K562 (cell line): Measurements from ENCODE around the gene MYO1A. TPM values are rescaled to one million over a fixed set of nuclear protein-coding genes. Genes with fewer than 3 reads are reported as not detected.

Source experiments
- AFF1 ChIP-seq, 2 experiments: fragments of 450-650 bp; IDR thresholded peaks; 2 replicates each; pipeline ENCODE4 v1.6.1; 2018; ENCODE audit warnings: mild to moderate bottlenecking in 2 of 2, low read depth in 1 of 2; ENCODE audit not compliant: partially characterized antibody in 2 of 2
- ATF3 ChIP-seq, 2 experiments: fragments of 450-650 bp in 1 of 2; sonication (generic) in 1 of 2; formaldehyde crosslinking in 1 of 2; IDR thresholded peaks in 1 of 2; conservative IDR thresholded peaks in 1 of 2; 2 replicates each; pipeline versions ENCODE4 v1.6.1 to v1.8.1; 2016 to 2023; ENCODE audit warnings: mild to moderate bottlenecking in 2 of 2, moderate library complexity in 2 of 2, inconsistent platforms in 1 of 2, missing genetic modification reagents in 1 of 2
- CBFA2T3 ChIP-seq: fragments of 450-650 bp; IDR thresholded peaks from 2 replicates; pipeline ENCODE4 v1.6.1; 2017
- DACH1 ChIP-seq: fragments of 450-650 bp; IDR thresholded peaks from 2 replicates; pipeline ENCODE4 v1.6.1; 2018; ENCODE audit not compliant: partially characterized antibody
- HDGF ChIP-seq: fragments of 450-650 bp; IDR thresholded peaks from 2 replicates; pipeline ENCODE4 v1.6.1; 2016
- NFXL1 ChIP-seq: fragments of 450-650 bp; formaldehyde crosslinking; IDR thresholded peaks from 2 replicates; pipeline ENCODE4 v1.4.0; 2021; ENCODE audit warnings: mild to moderate bottlenecking
- NR1H2 ChIP-seq: sonication (generic); formaldehyde crosslinking; IDR thresholded peaks from 2 replicates; pipeline ENCODE4 v1.4.0; 2020; ENCODE audit warnings: mild to moderate bottlenecking, missing genetic modification reagents
- NR4A1 ChIP-seq, 2 experiments: fragments of 250-450 bp in 1 of 2; fragments of 450-650 bp in 1 of 2; sonication (Bioruptor Pico) in 1 of 2; IDR thresholded peaks; 2 replicates each; pipeline versions ENCODE4 v1.4.0 to v1.6.1; 2016 to 2020; ENCODE audit warnings: mild to moderate bottlenecking in 2 of 2, missing compliant biosample characterization in 1 of 2, missing genetic modification characterization in 1 of 2, moderate library complexity in 1 of 2
- RBBP5 ChIP-seq: fragments of 200-600 bp; sonication (generic); IDR thresholded peaks from 2 replicates; pipeline ENCODE4 v1.6.1; 2012; ENCODE audit warnings: borderline replicate concordance, mild to moderate bottlenecking, low read length, control low read depth, inconsistent platforms; ENCODE audit not compliant: insufficient read depth, poor library complexity, severe bottlenecking
- ZBTB9 ChIP-seq: fragments of 450-650 bp; formaldehyde crosslinking; IDR thresholded peaks from 2 replicates; pipeline ENCODE4 v1.4.0; 2020; ENCODE audit warnings: mild to moderate bottlenecking, moderate library complexity
- ZNF232 ChIP-seq: sonication (generic); formaldehyde crosslinking; IDR thresholded peaks from 2 replicates; pipeline ENCODE4 v1.8.0; 2022; ENCODE audit warnings: mild to moderate bottlenecking, missing genetic modification reagents
- ZNF263 ChIP-seq: sonication (generic); formaldehyde crosslinking; IDR thresholded peaks from 2 replicates; pipeline ENCODE4 v1.8.0; 2022; ENCODE audit warnings: mild to moderate bottlenecking, missing genetic modification reagents, borderline replicate concordance
- ZSCAN32 ChIP-seq: fragments of 450-650 bp; formaldehyde crosslinking; IDR thresholded peaks from 2 replicates; pipeline ENCODE4 v1.4.0; 2020; ENCODE audit warnings: mild to moderate bottlenecking, moderate library complexity
- polyA plus RNA-seq, 8 experiments: library from polyadenylated mRNA; depleted of rRNA in 4 of 8; stranded (reverse) in 5 of 8; unstranded in 3 of 8; fragments of >200 nt; fragmentation: Nextera tagmentation in 2 of 8; fragmentation: Illumina TruSeq in 1 of 8; extraction: Ambion mirVana in 2 of 8; extraction: Trizol in 1 of 8; gene quantifications; 2 replicates each; pipeline versions ENCODE4 v1.2.1 to v1.2.3, GENCODE V29; 2011 to 2014; ENCODE audit warnings: inconsistent platforms in 1 of 8, missing spikeins in 1 of 8
- total RNA-seq, 7 experiments: library from RNA; depleted of rRNA in 6 of 7; stranded (reverse); fragments of >200 nt in 6 of 7; fragmentation: Illumina TruSeq in 2 of 7; extraction: Trizol in 2 of 7; gene quantifications; 2 replicates each; pipeline versions ENCODE4 v1.2.1 to v1.2.3, GENCODE V29; 2011 to 2021; ENCODE audit warnings: low replicate concordance in 1 of 7
- TF ChIP-seq, protein P1 (sequence below): IDR thresholded peaks from 2 replicates; pipeline ENCODE4 v1.6.1; 2011; ENCODE audit warnings: borderline replicate concordance, low read depth, mild to moderate bottlenecking, moderate library complexity, low read length; ENCODE audit not compliant: insufficient read depth, poor library complexity, severe bottlenecking
- TF ChIP-seq, protein P2 (sequence below): fragments of 450-650 bp; formaldehyde crosslinking; IDR thresholded peaks from 2 replicates; pipeline ENCODE4 v1.4.0; 2022; ENCODE audit warnings: mild to moderate bottlenecking, moderate library complexity

The MYO1A gene
- total and polyA plus RNA-seq, 9 of the 15 experiments (the other 6 are each of a cell fraction or from before 2014, with no cell fraction given) = 0.03 to 0.29 (median 0.14) TPM; not detected in 2

DNA sequence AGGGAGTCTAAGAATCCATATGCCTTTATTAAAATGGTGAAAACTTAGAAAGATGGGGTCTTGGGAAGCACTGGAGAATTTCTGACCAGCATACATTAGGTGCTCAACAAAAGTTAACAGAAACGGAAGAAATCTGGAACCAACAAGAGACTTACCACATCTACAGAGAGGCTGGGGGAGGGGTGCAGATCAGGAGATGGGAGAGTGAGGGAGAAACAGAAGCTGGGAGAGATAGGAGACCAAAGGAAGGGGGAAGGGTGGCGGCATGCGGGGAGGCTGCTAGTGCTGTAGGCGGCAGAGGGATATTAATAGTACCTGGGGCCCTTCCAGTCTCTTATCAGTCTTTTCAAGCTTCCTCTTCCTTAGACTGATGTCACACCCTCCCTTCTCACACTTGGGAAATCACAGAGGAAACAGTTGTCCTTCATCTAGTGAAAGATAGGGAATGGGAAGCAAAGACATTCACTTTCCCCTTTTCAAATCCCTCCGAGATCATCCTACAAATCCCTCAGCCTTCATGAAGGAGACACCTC is 61.7 kb downstream of the MYO1A start (continued):
- TF ChIP-seq, protein P1, sequence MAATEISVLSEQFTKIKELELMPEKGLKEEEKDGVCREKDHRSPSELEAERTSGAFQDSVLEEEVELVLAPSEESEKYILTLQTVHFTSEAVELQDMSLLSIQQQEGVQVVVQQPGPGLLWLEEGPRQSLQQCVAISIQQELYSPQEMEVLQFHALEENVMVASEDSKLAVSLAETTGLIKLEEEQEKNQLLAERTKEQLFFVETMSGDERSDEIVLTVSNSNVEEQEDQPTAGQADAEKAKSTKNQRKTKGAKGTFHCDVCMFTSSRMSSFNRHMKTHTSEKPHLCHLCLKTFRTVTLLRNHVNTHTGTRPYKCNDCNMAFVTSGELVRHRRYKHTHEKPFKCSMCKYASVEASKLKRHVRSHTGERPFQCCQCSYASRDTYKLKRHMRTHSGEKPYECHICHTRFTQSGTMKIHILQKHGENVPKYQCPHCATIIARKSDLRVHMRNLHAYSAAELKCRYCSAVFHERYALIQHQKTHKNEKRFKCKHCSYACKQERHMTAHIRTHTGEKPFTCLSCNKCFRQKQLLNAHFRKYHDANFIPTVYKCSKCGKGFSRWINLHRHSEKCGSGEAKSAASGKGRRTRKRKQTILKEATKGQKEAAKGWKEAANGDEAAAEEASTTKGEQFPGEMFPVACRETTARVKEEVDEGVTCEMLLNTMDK = no peak
- TF ChIP-seq CBFA2T3 = peak; percentile 100
- peak; percentile 58 to 97 for TF ChIP-seq AFF1 (IDR thresholded peaks at IDR 0.05; ENCODE audit: low read depth in 1 of 2, partially characterized antibody in 2 of 2)
- no peak for TF ChIP-seq NR4A1 (CRISPR knock-in tag; IDR thresholded peaks at IDR 0.05)
- peak; percentile 91 for TF ChIP-seq NR4A1 (tag; IDR thresholded peaks at IDR 0.05)
- TF ChIP-seq HDGF = no peak
- no peak for TF ChIP-seq NFXL1
- no peak for TF ChIP-seq ZSCAN32
- peak; percentile 82 for TF ChIP-seq DACH1
- peak; percentile 92 for TF ChIP-seq ATF3 (IDR thresholded peaks at IDR 0.05)
- no peak for TF ChIP-seq ATF3 (CRISPR knock-in tag; conservative IDR thresholded peaks at IDR 0.05)
- TF ChIP-seq NR1H2 = no peak; the same call in 1 of the 2 replicates
- TF ChIP-seq ZNF232 (CRISPR knock-in tag) = no peak
- 0 out of 2 replicates have a peak, but pooled peaks have one; percentile 44 for TF ChIP-seq ZNF263 (CRISPR knock-in tag)
- peak; percentile 27 for TF ChIP-seq RBBP5
- no peak for TF ChIP-seq ZBTB9 (CRISPR knock-in tag)
- TF ChIP-seq, protein P2, sequence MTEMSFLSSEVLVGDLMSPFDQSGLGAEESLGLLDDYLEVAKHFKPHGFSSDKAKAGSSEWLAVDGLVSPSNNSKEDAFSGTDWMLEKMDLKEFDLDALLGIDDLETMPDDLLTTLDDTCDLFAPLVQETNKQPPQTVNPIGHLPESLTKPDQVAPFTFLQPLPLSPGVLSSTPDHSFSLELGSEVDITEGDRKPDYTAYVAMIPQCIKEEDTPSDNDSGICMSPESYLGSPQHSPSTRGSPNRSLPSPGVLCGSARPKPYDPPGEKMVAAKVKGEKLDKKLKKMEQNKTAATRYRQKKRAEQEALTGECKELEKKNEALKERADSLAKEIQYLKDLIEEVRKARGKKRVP (CRISPR knock-in tag) = peak; percentile 59; the same call in 1 of the 2 replicates
